ENCODE data around the gene SMPX.

DNA sequence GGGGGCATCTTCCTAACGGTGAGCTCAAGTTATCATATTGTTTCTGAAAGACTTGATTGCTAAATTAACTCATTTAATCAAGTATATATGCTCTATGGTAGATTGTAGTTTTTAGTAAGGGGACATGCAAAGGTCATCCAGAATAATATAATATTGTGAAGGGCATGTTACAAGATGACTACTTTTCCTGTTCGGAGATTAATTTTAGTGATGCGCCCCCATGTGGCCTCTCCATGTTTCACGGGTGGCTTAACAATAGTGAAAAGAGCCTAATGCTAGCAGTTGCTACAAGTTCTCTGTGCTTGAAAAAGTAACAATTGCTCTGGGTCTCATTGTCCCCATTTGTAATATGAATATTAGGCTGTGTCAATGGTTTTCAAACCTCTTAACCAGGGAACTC is 12.2 kb downstream of the SMPX start:
- TF ChIP-seq, protein P1, sequence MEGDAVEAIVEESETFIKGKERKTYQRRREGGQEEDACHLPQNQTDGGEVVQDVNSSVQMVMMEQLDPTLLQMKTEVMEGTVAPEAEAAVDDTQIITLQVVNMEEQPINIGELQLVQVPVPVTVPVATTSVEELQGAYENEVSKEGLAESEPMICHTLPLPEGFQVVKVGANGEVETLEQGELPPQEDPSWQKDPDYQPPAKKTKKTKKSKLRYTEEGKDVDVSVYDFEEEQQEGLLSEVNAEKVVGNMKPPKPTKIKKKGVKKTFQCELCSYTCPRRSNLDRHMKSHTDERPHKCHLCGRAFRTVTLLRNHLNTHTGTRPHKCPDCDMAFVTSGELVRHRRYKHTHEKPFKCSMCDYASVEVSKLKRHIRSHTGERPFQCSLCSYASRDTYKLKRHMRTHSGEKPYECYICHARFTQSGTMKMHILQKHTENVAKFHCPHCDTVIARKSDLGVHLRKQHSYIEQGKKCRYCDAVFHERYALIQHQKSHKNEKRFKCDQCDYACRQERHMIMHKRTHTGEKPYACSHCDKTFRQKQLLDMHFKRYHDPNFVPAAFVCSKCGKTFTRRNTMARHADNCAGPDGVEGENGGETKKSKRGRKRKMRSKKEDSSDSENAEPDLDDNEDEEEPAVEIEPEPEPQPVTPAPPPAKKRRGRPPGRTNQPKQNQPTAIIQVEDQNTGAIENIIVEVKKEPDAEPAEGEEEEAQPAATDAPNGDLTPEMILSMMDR (optimal IDR thresholded peaks at IDR 0.05 in 1 of 3, IDR thresholded peaks at IDR 0.05 in 1 of 3, conservative IDR thresholded peaks at IDR 0.05 in 1 of 3; ENCODE audit: extremely low read depth in 1 of 3, insufficient read depth in 2 of 3, low read length in 3 of 3), result peak; percentile 44 to 62 (median 56)
- TF ChIP-seq EZH2 (IDR thresholded peaks at IDR 0.05; ENCODE audit: low read length), result no peak
